OCI-M2 (cell line): ENCODE measurements around the gene KCNJ6.

Experiments
- DNase-seq: peaks from one replicate; lab custom pipeline; 2025; ENCODE audit not compliant: unreplicated experiment; lab: John Stamatoyannopoulos, UW

The KCNJ6 gene

DNA sequence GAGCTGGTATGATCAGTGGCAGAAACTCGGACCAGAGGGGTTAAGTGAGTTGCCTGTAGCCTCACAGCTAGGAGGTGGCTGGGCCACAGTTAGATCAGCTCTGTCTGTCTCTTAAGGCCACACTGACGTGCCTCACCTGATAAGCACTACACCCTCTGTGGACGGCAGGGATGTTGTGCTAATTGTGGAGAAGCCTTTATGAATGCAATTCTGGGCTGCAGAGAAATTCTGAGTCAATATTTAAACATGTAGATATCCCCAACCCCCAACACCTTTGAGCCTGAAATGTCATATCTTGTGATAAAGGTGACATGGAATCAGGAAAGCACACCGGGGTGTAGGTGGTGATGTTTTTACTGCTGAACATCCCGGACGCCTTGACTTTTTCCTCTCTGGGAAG is 88.3 kb downstream of the KCNJ6 start:
- no peak for DNase-seq

DNA sequence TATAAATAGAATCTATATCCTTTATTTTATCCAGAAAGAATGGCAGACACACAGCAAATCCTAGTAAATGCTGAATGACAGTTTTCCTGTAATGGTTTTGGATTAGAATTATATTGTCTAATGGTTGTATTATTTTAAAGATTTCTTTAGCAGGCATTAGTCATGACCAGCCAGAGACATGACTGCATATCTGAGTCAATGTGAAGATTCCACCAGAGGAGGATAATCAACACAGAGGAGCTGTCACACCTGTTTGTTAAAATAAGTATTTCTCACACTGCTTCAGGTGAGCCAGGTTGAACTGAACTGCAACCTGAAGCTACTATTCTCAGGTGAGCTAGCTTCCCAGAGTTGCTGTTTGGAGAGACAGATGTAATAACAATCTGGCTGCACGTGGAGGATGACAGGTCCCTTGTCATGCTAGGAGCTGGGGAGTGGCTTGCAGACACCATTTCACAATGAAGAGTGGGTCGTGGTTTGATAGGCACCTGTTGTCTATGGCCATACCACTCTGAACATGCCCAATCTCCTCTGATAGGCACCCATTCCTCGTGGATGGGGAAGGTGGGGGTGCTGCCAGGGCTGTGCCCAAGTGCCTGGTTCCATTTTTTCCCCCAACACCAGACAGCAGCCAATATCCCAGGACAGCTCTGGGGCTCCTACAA is 94.3 kb downstream of the KCNJ6 start:
- DNase-seq, result no peak

DNA sequence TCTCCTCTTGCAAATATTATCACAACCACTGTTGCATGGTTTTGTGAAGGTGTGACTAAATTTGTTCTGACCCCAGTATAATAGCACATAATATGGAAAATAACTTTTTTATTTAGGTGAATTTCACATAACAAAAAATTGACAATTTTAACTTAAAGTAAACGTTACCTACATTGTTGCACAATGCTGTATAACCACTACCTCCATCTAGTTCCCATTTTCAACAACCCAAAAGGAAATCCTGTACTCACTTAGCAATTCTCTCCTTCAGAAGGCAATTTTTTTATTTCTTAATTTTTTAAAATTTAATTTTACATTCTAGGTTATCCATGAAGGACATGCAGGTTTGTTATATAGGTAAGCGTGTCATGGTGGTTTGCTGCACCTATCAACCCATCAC is 95.2 kb downstream of the KCNJ6 start:
- no peak for DNase-seq

DNA sequence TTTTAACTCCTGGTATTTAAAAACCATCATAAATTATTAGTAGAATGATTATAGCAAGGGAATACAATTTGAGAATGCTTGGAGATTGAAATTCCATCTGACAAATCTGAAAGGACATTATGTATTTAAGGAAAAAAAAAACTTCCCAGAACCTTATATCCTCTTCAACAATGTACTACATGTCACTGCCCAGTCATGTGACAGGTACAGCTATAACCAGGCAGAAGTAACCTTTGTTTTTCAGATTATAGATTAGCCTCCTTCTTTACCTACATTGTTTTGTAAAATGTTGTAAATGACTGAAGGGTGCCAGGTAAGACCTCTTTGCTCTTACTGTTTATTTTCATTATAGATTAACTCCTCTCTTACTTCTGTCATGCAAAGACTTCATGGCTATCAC is 96.9 kb downstream of the KCNJ6 start:
- DNase-seq, result no peak

DNA sequence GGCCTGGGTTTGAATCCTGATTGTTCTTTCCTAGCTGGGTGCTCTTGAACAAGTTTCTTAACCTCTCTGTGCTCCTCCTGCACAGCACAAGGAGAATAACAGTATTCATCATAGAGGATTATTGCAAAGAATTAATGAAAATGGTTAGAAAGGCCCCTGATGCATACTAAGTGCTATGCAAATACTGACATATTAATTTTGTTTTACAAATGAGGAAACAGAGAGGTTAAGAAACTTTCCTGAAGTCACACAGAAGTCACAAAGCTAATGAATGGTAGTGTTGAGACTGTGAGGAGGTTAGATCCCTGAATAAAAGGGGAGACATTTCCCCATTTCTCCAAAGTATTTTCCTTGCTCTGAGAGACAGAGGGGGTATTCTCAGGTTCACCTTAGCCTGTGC is 99.0 kb downstream of the KCNJ6 start:
- no peak for DNase-seq

DNA sequence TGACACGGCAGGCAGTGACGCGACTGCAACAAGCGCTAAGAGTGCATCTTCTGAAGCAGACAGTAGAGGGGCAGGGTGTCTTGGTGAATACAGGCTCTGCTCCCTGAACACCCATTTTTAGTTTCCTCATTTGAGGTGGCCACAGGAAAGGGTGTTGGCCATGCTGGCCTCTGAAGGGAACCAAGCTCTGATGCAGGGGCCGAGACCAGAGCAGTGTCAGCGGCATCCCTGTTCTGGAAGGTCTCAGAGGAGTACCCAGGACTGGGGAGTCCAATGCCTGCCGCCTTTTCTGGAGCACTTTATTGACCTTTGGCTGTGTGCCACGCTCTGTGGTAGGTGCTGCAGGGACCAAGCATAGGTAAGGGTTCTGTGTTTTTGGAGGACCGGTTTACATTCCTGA is 100.4 kb downstream of the KCNJ6 start:
- DNase-seq, result no peak

DNA sequence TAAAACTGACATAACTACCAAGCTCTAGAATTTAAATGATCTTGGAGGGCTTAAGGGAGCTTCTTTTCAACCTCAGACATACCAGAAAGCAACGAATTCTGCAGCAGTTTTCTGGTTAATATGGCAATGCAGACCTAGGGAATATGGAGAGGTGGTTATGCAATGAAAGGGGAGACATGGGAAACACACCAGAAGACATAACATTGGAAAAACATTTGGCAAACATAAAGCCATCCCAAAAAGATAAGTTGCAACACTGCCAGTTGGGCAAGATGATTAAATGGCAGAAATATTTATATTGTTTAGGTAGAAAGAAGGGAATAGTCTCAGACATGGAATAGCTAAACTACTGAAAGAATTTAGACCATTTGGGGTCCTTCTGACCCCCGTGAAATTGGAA is 104.5 kb downstream of the KCNJ6 start:
- DNase-seq, result no peak

DNA sequence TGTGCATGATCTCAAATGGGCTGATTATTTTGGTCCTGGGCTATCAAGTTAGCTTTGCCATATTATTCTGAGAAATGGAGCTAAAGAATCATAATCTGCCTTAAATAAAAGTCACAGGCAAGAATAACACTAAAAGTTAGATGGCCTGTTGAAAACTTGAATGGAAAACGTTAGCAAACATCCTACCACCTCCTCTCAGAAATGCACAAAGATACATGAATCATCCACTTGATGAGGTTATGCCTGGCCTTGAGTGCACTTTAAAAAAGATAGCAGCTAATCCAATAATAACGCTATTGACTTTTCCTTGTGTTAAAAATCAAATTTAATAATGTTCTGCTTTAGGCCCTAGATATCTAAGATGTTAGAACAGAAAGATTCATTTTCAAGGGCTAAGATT is 108.0 kb downstream of the KCNJ6 start:
- DNase-seq, result no peak

DNA sequence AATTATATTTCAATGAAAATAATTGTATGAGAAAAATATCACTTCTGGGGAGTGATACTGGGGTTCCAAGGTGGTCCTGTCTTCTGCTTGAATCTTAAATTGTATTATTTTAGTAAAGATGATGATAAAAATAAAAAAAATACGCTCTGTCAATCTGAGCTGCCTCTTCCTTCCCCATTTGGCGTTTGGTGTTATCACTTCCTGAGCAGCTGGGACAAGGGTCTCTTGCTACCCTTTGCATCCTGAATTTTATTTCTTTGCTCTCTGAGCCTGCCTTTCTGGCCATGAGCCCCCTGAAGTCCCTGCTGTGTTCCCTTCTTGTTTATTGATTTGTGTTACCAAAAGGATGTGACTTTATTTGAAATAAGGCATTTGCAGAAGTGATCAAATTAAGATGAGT is 111.0 kb downstream of the KCNJ6 start:
- DNase-seq, result no peak

DNA sequence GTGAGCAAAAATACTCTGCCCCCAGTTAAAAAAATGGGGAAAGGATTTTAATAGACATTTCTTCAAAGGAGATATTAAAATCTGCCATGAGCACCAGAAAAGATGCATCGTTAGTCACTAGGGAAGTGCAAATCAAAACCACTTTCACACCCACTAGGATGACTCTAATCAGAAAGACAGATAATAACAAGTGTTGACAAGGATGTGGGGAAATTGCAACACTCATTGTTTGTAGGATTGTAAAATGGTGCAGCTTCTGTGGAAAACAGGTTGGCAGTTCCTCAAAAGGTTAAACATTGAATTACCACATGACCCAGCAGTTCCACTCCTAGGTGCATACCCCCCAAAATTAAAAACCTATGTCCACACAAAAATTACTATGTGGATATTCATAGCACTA is 112.3 kb downstream of the KCNJ6 start:
- no peak for DNase-seq

DNA sequence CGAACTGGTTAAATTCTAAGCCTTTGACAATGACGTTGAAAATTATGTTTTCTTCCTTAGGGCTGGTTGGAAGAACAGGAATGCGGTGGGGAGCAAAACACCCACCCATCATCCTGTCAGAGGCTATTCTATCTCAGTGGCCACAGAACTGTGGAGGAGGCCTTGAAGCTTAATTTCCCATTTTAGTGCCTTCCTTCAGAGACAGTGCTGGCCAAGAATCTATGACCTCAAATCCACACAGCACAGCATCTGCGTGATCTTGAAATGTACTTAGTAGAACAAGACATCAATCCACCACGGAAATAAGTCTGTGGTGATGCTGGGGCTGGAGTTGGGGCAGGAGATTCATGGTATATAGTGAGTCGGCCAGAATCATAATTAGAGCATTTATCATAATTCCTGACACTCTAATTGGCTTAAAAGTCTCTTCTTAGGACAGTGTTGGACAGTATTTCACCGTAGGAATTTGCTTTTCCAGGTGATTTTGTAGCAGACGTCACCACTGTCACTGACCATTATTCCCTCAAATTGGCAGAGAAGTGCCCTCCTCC is 113.1 kb downstream of the KCNJ6 start:
- no peak for DNase-seq

DNA sequence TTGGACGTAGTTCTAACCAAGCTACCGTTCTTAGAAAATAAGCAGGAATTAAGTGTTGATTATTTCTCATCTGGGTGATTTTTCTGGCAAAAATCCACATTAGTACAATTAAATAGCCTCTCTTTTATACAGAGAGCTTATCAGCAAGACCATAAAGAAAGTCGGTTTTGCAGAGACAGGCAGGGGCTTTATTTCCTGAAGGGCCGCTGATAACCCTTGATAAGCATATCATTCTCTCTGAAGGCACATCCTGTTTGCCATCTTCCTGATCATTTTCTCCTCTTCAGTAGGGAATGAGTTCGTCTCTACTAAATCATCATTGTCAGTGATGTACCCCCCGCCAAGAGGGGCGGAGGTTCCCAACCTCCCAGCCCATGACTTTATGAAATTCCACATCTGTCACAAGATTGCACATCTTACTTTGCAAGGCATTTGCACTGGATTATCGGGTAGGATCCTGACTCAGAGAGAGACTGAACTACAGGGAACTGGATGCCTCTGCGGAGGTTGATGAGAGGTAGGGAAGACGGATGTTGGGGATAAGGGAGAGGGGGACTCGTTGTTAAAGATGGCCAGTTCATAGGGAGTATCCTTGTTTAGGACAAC is 115.7 kb downstream of the KCNJ6 start:
- DNase-seq, result no peak

DNA sequence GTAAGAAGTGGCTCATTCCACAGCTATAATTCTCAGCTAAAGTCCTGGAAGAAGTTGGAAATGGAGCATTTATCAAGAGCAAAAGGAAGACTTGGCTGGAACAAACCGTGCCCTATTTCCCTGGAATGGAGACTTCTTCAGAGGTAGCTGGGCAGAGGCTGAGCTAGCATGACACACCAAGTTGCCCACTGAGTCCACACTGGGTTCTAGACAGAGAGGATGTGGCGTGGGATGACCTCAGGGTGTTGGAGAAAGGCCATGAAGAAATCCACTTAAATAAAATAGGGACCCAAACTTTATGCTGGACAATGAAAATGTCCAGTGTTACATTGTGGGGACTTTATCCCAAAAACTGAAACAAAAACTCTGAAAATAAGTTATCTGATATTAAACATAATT is 116.2 kb downstream of the KCNJ6 start:
- DNase-seq, result no peak

DNA sequence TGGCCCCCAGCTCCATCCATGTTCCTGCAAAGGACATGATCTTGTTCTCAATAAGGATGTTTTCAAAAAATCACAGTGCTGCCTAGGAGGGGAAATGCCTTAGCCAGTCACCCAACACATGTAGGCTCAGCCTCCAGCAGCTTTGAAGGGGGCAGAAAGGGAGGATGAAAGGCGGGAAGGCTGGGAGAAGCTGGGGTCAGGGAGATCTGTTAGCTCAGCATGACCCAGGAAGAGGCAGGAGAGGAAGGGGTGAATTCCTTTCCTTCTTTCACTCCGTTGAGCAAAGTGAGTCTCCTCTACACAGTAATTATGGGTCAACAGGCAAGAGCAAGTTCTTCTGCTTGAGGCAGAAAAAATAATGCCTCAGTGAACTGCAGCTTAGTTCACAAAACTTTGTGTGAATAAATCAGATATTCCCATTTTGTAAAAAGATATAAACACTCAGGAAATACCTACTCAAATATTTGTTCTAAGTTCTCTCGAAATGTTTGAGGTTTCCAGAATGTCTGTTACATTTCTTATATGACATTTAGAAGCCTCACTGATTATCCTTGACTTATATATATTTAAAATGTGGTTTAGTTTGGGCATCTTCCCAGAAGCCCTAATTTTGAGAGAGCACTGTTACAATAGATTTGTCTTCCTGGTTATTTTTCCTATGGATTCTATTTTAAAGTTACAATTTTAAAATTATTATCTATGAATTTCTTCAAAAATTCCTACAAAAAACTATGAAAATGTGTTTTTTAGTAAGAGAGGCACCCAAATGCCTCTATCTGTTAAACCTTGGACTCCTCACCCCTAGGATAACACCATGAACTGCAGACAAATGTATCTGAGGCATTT is 116.8 kb downstream of the KCNJ6 start:
- no peak for DNase-seq

DNA sequence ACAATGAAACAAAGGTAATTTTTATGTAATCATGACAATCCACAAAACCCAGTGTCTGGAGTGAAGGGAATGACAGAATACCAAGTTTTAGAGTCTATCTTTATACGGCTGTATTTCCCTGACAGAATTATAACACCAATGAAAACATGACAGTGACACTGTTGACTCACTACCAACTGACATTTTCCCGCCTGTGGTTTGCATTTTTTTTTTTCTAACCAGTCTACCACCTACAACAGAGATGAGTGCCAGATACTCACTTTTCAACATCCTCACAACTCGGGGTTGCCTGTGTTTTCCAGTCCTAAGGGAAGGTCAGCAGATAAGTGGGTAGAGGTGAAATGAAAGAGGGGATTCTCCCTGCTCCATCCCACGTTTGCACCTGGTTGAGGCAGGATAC is 118.9 kb downstream of the KCNJ6 start:
- DNase-seq, result no peak

DNA sequence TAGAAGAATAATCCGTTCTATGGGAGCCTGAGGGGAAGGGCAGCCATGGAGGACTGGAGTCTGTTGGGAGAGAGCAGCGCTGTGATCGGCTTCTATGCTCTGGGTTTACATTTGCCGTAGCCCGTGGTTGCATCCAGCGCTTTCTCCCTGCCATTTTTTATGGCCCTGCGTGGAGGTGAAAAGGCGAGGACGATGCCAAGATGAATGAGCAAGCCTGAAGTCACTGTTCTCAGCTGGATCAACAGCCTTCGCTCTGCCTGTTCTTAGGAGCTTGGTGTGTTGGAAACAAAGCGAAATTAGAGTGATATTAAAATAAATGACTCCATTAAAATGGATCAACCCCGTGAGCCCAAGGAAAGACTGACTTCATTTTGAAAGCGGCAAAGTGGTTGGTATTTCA is 120.2 kb downstream of the KCNJ6 start:
- no peak for DNase-seq

DNA sequence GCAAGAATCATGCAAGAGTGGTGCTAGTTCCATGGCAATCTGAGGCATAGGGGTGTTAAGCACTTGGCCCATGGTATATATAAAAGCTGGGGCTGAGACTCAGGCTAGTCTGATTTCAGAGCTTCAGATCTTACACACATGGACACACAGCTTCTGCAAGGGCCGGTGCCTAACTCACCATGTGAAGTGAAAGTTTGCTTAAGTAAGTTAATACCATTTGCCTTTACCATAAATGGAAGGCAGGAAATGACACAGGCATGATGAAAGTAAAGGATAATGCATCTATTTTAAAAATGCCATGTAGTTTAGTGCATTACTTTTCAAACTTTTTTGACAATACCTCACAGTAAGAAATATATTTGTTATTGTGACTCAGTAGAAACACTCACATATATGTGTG is 122.6 kb downstream of the KCNJ6 start:
- no peak for DNase-seq

DNA sequence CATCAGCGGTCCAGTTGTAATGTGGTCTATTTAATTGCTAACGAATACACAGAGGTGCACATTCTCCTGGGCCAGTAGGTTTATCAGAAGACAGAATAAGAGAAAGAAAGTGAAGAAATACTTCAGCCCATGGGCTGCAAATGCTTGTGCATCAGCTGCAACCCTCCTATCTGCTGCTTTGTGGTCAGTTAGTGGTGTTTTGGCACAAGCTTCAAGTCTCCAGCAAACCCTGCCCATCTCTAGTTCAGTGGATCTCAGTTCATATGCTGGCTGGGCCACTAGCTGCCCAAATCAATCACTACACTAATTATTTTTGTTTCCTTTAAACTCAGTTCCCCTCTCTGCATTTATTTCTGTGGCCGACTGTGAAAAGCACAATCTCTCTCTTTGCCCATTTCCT is 124.2 kb downstream of the KCNJ6 start:
- no peak for DNase-seq

DNA sequence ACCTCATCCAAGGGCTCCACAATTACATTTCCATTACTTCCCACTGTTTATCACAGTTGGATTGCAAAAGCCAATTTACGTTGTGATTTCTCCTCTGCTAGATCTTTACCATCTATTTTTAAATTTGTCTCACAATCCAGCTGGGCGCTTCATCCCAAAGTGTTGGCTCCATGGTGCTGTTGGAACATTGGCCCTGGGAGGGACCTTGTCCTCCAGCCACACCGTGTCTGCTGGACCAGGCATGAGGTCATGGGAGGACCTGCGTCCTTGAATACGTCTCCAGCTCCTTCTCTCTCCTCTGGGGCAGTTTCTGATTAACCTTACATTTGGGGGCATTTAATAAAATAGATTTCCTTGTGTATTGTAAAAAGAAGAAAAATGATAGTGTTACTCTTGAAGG is 125.4 kb downstream of the KCNJ6 start:
- DNase-seq, result no peak

DNA sequence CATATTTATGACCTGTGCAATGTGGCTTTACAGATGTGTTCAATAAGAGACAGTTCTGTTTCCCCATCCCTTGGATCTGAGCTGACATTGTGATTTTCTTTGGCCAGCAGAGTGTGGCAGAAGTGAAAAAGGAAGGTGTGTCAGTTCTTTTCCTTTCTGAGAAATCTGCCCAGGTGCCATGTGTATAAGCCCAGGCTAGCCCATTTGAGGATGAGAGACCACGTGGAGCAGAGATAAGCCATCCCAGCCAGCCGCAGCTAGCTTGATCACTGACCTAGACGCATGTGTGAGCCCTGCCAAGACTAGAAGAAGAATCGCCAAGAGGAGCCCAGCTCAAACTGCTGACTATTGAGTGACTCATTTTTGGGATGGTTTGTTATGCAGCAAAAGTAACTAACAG is 127.8 kb downstream of the KCNJ6 start:
- no peak for DNase-seq

DNA sequence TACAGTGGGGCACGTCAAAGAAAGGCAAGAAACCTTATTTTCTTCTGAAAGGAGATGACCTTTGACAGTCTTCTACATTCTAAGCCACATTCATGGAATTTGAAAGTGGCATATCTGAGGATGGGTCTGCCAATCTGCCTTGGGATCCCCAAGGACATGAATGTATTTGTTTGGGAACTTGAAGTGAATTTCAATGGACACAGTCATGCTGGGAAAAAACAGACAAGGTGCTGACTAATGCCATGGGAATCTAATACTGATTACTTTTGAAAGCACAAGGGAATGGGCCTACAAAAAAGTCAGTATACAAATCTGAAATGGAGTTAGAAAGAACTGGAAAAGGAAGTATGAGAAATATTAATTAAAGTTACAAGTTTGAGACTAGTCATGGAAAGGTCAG is 128.8 kb downstream of the KCNJ6 start:
- no peak for DNase-seq
